ENCODE measurements around the gene PSMD3.

The PSMD3 gene

GRCh38 chr17:39962642-39963220, 17.9 kb upstream of the PSMD3 start, which contains the start of gene GSDMA:
GSDMA (plus strand) TSS chr17:39963004; CDS start chr17:39965688, 2,684 bp downstream.
- DNase-seq = no peak

GRCh38 chr17:39963829-39964228, 16.8 kb upstream of the PSMD3 start:
- no peak for DNase-seq

- DNase-seq = no peak
Observed at GRCh38 chr17:39965017-39965699, 15.4 kb upstream of the PSMD3 start.

GRCh38 chr17:39966771-39967170, 13.8 kb upstream of the PSMD3 start:
- DNase-seq = no peak

GRCh38 chr17:39968761-39969160, 11.8 kb upstream of the PSMD3 start:
- DNase-seq = no peak

- no peak for DNase-seq
Observed at GRCh38 chr17:39969375-39969774, 11.2 kb upstream of the PSMD3 start.

- DNase-seq = no peak
Observed at GRCh38 chr17:39970157-39970692, 10.4 kb upstream of the PSMD3 start.

GRCh38 chr17:39971076-39971603, 9.5 kb upstream of the PSMD3 start:
- DNase-seq = no peak

GRCh38 chr17:39972271-39972670, 8.3 kb upstream of the PSMD3 start:
- peak; percentile 3 for DNase-seq

GRCh38 chr17:39973496-39973895, 7.1 kb upstream of the PSMD3 start:
- DNase-seq = peak; percentile 56

- no peak for DNase-seq
Observed at GRCh38 chr17:39974433-39974832, 6.2 kb upstream of the PSMD3 start.

- DNase-seq = no peak
Observed at GRCh38 chr17:39975801-39976200, 4.8 kb upstream of the PSMD3 start.

- peak; percentile 92 for DNase-seq
Observed at GRCh38 chr17:39979016-39979670, 1.5 kb upstream of the PSMD3 start.

- DNase-seq = peak; percentile 45
Observed at GRCh38 chr17:39979893-39980350, 685 bp upstream of the PSMD3 start.

- no peak for DNase-seq
Observed at GRCh38 chr17:39981207-39981741, 667 bp downstream of the PSMD3 start.

GRCh38 chr17:39981766-39982375, 1.3 kb downstream of the PSMD3 start:
- DNase-seq = no peak

GRCh38 chr17:39988206-39988810, 7.7 kb downstream of the PSMD3 start:
- no peak for DNase-seq

- DNase-seq = no peak
Observed at GRCh38 chr17:39994448-39994847, 13.8 kb downstream of the PSMD3 start.

GRCh38 chr17:39995438-39995837, 14.8 kb downstream of the PSMD3 start:
- no peak for DNase-seq

GRCh38 chr17:39996162-39996561, 15.6 kb downstream of the PSMD3 start:
- DNase-seq = no peak

GRCh38 chr17:39996800-39997199, 16.2 kb downstream of the PSMD3 start:
- DNase-seq = no peak

GRCh38 chr17:39997543-39997942, 16.9 kb downstream of the PSMD3 start:
- DNase-seq = no peak
